CD4-positive, alpha-beta T cell treated with Interleukin-6 for 4 hours (primary cell): ENCODE measurements around the gene NKTR.
"Not testable (repeated sequence)": the region's sequence is repeated elsewhere in the genome, so short reads cannot be mapped to it uniquely, and the experiment has no call there.

Experiments
- DNase-seq: peaks from one replicate; pipeline ENCODE4 v3.0.0-alpha.2; 2020; ENCODE audit warnings: mixed read lengths

The NKTR gene

GRCh38 chr3:42597098-42597497 lies 3.4 kb upstream of the NKTR start:
- DNase-seq = not testable (repeated sequence)

- DNase-seq = peak; percentile 63
These were observed 631 bp downstream of the NKTR start for GRCh38 chr3:42600958-42601675.

GRCh38 chr3:42601896-42602581 lies 1.6 kb downstream of the NKTR start:
- no peak for DNase-seq

- no peak for DNase-seq
These were observed 2.5 kb downstream of the NKTR start for GRCh38 chr3:42602961-42603360.

- no peak for DNase-seq
These were observed 5.2 kb downstream of the NKTR start for GRCh38 chr3:42605546-42606173.

GRCh38 chr3:42608581-42608980 lies 8.1 kb downstream of the NKTR start:
- DNase-seq = no peak

- DNase-seq = peak; percentile 12
These were observed 10.5 kb downstream of the NKTR start for GRCh38 chr3:42610976-42611375.

GRCh38 chr3:42612217-42612616 lies 11.7 kb downstream of the NKTR start:
- DNase-seq = no peak

GRCh38 chr3:42612928-42613327 lies 12.4 kb downstream of the NKTR start:
- no peak for DNase-seq

GRCh38 chr3:42613462-42613861 lies 13.0 kb downstream of the NKTR start:
- no peak for DNase-seq

- no peak for DNase-seq
These were observed 31.1 kb downstream of the NKTR start for GRCh38 chr3:42631620-42632019.

GRCh38 chr3:42632146-42632545 lies 31.7 kb downstream of the NKTR start:
- DNase-seq = no peak

- no peak for DNase-seq
These were observed 33.1 kb downstream of the NKTR start for GRCh38 chr3:42633544-42633943.

GRCh38 chr3:42635111-42635510 lies 34.6 kb downstream of the NKTR start:
- no peak for DNase-seq

- DNase-seq = no peak
These were observed 36.5 kb downstream of the NKTR start for GRCh38 chr3:42637001-42637400.

- peak; percentile 47 for DNase-seq
These were observed 37.9 kb downstream of the NKTR start for GRCh38 chr3:42638339-42638842.

- DNase-seq = no peak
These were observed 38.7 kb downstream of the NKTR start for GRCh38 chr3:42639192-42639591.

GRCh38 chr3:42640129-42640528 lies 39.6 kb downstream of the NKTR start:
- no peak for DNase-seq

- DNase-seq = no peak
These were observed 40.4 kb downstream of the NKTR start for GRCh38 chr3:42640771-42641370.

- no peak for DNase-seq
These were observed 47.5 kb downstream of the NKTR start for GRCh38 chr3:42647821-42648459.

- no peak for DNase-seq
These were observed 48.5 kb downstream of the NKTR start for GRCh38 chr3:42649006-42649405.

- no peak for DNase-seq
These were observed 49.3 kb downstream of the NKTR start for GRCh38 chr3:42649783-42650182.
